ENCODE measurements around the gene SENP2.

The SENP2 gene

DNA sequence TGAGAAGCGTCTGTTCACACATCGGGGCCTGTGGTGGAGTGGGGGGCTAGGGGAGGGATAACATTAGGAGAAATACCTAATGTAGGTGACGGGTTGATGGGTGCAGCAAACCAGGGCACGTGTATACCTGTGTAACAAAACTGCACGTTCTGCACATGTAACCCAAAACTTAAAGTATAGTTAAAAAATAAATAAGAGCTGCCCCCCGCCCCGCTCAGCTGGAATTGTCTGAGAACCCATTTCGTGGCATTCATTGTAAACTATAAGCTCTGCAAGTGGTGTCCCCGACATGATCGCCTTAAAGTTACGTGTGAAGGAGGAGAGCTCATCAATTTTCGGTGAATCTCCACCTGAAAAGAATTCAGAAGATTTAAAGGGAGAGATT lies 26.4 kb upstream of the SENP2 start:
- CTCF ChIA-PET = interaction anchor here (0.6 to 3.1 kb wide), 10 partner anchors 16 to 210 kb away, joined by 3 to 12 read pairs (median 3); partner anchors contain the start of genes SENP2 and TMEM41A
- POLR2A ChIA-PET = interaction anchor here (1.3 to 2.3 kb wide), 3 partner anchors 12 to 27 kb away, joined by 3 to 8 read pairs (median 4); partner anchors contain the start of gene SENP2
- DNase-seq (ENCODE audit: extremely low spot score) = no peak
- no peak for TF ChIP-seq FOXM1 (IDR thresholded peaks at IDR 0.05; ENCODE audit: borderline replicate concordance)
- TF ChIP-seq LEF1 (IDR thresholded peaks at IDR 0.05; ENCODE audit: borderline replicate concordance) = no peak
- TF ChIP-seq, protein P1, sequence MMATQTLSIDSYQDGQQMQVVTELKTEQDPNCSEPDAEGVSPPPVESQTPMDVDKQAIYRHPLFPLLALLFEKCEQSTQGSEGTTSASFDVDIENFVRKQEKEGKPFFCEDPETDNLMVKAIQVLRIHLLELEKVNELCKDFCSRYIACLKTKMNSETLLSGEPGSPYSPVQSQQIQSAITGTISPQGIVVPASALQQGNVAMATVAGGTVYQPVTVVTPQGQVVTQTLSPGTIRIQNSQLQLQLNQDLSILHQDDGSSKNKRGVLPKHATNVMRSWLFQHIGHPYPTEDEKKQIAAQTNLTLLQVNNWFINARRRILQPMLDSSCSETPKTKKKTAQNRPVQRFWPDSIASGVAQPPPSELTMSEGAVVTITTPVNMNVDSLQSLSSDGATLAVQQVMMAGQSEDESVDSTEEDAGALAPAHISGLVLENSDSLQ (IDR thresholded peaks at IDR 0.05) = no peak
- TF ChIP-seq L3MBTL2 (conservative IDR thresholded peaks at IDR 0.05) = no peak
- no peak for TF ChIP-seq ZNF384 (IDR thresholded peaks at IDR 0.05)

DNA sequence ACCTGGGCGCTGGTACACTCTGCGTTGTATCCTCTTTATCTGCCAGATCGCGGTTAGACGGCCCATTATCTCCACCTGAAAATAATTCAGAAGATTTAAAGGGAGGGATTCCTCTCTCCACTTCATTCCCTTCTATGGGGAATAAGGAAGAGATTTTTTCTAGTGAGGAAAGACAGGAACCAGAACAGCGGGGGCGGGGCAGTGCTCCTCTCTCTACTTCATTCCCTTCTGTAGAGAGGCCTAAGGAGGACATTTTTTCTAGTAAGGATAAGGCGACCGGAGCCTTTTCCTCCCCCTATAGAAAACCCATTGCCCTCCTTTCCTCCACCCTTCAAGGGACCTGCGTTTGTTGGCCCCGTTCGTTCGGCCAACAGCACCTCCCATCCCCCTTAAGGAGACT lies 25.4 kb upstream of the SENP2 start:
- TF ChIP-seq FOXK2 (IDR thresholded peaks at IDR 0.05) = no peak
- TF ChIP-seq NFRKB (IDR thresholded peaks at IDR 0.05) = no peak
- no peak for TF ChIP-seq FOXA1 (IDR thresholded peaks at IDR 0.05)
- TF ChIP-seq SUZ12 (IDR thresholded peaks at IDR 0.05) = no peak
- no peak for TF ChIP-seq BHLHE40 (IDR thresholded peaks at IDR 0.05; ENCODE audit: borderline replicate concordance)
- TF ChIP-seq SP1 (IDR thresholded peaks at IDR 0.05) = no peak
- no peak for TF ChIP-seq LEF1 (IDR thresholded peaks at IDR 0.05; ENCODE audit: borderline replicate concordance)
- no peak for TF ChIP-seq ZNF384 (IDR thresholded peaks at IDR 0.05)
- TF ChIP-seq ARNT (IDR thresholded peaks at IDR 0.05) = no peak
- TF ChIP-seq FOXM1 (IDR thresholded peaks at IDR 0.05; ENCODE audit: borderline replicate concordance) = no peak
- TF ChIP-seq, protein P1 (IDR thresholded peaks at IDR 0.05) = no peak
- TF ChIP-seq ELF4 (IDR thresholded peaks at IDR 0.05) = no peak
- no peak for DNase-seq (ENCODE audit: extremely low spot score)
- POLR2A ChIA-PET = no interaction called here
- CTCF ChIA-PET = interaction anchor here (3.1 kb wide), 1 partner anchor 15 kb away, joined by 12 read pairs; no protein-coding TSS in a partner anchor

DNA sequence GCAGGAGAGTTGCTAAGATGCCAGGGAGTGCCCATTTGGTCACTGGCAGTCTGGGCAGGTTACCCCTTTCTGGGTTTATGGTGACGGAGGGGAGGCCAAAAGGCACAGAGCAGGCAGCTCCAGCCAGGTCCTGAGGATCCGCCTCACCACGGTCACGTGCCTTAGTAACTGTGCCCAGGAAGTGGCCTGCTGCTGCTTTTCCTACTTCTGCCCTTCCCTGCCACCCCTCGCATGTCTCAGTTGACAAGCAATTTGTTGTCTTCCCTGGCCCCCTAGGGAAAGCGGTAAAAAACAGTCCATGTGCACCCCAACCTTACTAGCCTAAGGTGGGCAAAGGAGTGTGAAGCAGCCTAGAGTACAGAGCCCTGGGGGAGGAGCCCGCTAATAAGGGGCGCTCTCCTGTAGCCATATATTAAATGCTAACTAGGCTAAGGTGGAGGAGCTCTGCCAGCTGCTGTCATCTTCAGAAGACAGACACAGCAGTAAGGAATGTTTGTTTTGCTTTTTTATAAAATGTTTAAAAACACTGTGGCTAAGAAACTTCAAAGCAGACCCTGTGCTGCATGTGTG lies 24.6 kb upstream of the SENP2 start:
- ChIA-PET CTCF (no interaction called here), POLR2A (no interaction called here)
- no peak for TF ChIP-seq SUZ12 (IDR thresholded peaks at IDR 0.05)
- TF ChIP-seq ZNF384 (IDR thresholded peaks at IDR 0.05) = no peak
- no peak for TF ChIP-seq HDGF (IDR thresholded peaks at IDR 0.05; ENCODE audit: borderline replicate concordance)
- TF ChIP-seq ELF4 (IDR thresholded peaks at IDR 0.05) = no peak
- TF ChIP-seq FOXK2 (IDR thresholded peaks at IDR 0.05) = no peak
- no peak for DNase-seq (ENCODE audit: extremely low spot score)

DNA sequence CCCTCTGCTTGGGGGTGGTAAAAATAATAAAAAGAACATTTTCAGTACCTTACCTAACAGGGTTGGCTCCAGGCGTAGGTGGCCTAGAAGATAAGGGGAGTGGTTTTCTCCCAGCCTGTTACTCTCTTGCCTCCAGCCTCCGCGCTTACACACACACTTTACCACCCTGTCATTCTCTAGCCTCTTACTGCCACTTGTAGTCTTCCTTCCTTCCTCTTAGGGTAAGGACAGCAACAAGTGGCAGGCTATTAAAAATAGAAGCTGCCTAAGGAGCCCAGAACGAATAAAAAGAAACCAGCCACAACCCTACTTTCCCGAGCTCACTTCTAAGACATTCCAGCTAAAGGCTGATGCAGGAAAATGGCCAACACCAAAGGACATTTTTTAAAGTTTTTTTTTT lies 24.1 kb upstream of the SENP2 start:
- ChIA-PET POLR2A (no interaction called here), CTCF (no interaction called here)
- DNase-seq (ENCODE audit: extremely low spot score) = no peak
- TF ChIP-seq NFRKB (IDR thresholded peaks at IDR 0.05) = no peak
- TF ChIP-seq HDGF (IDR thresholded peaks at IDR 0.05; ENCODE audit: borderline replicate concordance) = no peak
- no peak for TF ChIP-seq FOXK2 (IDR thresholded peaks at IDR 0.05)
- TF ChIP-seq CTBP1 (IDR thresholded peaks at IDR 0.05; ENCODE audit: borderline replicate concordance) = no peak
- no peak for TF ChIP-seq LEF1 (IDR thresholded peaks at IDR 0.05; ENCODE audit: borderline replicate concordance)
- TF ChIP-seq L3MBTL2 (conservative IDR thresholded peaks at IDR 0.05) = no peak
- TF ChIP-seq TARDBP (IDR thresholded peaks at IDR 0.05) = no peak

DNA sequence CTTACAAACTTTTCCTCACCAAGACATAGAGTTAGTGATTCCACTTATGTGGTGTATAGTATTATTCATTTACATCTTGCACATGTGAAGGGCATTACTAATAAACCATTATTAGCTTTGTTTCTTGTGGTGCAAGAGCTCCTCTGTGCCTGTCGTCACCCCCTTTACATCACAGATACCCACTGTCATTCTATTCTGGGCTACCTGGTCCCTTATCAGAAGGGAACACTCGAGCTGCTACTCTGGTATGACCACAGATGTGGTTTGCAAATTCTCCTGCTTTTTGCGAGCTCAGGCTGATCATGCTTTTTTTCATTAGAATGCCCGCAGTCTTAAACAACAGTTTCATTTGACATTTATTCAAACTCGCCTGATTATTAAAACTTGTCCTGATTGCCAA lies 13.9 kb upstream of the SENP2 start:
- CTCF ChIA-PET = no interaction called here
- TF ChIP-seq ELF4 (IDR thresholded peaks at IDR 0.05) = no peak
- TF ChIP-seq NFRKB (IDR thresholded peaks at IDR 0.05) = no peak
- TF ChIP-seq FOXM1 (IDR thresholded peaks at IDR 0.05; ENCODE audit: borderline replicate concordance) = no peak
- no peak for TF ChIP-seq FOXK2 (IDR thresholded peaks at IDR 0.05)
- no peak for TF ChIP-seq FOXA1 (IDR thresholded peaks at IDR 0.05)
- no peak for TF ChIP-seq L3MBTL2 (conservative IDR thresholded peaks at IDR 0.05)
- no peak for TF ChIP-seq TARDBP (IDR thresholded peaks at IDR 0.05)
- TF ChIP-seq CTBP1 (IDR thresholded peaks at IDR 0.05; ENCODE audit: borderline replicate concordance) = no peak
- TF ChIP-seq, protein P1 (IDR thresholded peaks at IDR 0.05) = no peak
- no peak for DNase-seq (ENCODE audit: extremely low spot score)
- POLR2A ChIA-PET = no interaction called here

DNA sequence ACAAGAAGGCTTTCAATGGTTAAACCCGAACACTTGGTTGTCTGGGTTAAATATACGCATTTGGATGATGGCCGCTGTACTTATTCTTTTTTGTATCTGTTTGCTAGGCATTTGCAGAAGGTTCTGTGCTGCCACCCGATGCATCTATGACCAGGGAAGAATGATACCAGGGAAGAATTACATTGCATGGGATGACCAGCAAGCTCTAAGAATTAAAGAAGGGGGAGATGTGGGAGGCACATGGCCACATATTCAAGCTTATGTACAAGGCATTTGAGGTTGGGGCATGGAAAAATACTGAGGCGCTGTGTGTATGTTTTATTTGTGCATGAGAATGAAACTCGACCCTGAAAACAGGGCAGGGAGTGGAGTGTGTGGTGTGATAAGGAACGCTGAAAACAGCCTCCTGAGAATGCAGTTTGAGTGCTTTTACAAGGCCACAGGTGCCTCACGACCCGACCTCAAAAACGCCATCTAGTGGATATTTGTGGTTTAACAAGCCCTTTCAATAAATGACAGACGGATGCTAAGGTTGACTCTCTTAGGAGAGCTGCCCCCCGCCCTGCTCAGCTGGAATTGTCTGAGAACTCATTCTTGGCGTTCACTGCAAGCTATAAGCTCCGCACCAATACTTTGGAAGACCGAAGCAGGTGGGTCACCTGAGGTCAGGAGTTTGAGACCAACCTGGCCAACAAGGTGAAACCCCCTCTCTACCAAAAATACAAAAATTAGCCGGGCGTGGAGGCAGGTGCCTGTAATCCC lies 10.8 kb upstream of the SENP2 start:
- DNase-seq (ENCODE audit: extremely low spot score) = peak; percentile 27
- TF ChIP-seq, protein P1 (IDR thresholded peaks at IDR 0.05) = peak; percentile 26; the same call in 1 of the 2 replicates
- ChIA-PET POLR2A (interaction anchor here (1.5 to 2.0 kb wide), 2 partner anchors 11 to 16 kb away, joined by 4 to 11 read pairs; partner anchors contain the start of gene SENP2), CTCF (interaction anchor here (0.6 to 1.9 kb wide), 6 partner anchors 11 to 215 kb away, joined by 3 to 12 read pairs (median 4); partner anchors contain the start of gene SENP2)
